ENCODE measurements around the gene ONECUT3. TPM values are rescaled to one million over a fixed set of nuclear protein-coding genes. Genes with fewer than 3 reads are reported as not detected.
A peak's percentile ranks its signal among the peaks of the same experiment; 100 is the strongest.
"Not testable (repeated sequence)": the region's sequence is repeated elsewhere in the genome, so short reads cannot be mapped to it uniquely, and the experiment has no call there.

Gene ONECUT3
- under 1 TPM in 3 of 4 donors, not detected in 1; 0.03 to 0.05 (median 0.03) TPM for polyA plus RNA-seq (ENCODE audit: insufficient read length in 4 of 4)

DNA sequence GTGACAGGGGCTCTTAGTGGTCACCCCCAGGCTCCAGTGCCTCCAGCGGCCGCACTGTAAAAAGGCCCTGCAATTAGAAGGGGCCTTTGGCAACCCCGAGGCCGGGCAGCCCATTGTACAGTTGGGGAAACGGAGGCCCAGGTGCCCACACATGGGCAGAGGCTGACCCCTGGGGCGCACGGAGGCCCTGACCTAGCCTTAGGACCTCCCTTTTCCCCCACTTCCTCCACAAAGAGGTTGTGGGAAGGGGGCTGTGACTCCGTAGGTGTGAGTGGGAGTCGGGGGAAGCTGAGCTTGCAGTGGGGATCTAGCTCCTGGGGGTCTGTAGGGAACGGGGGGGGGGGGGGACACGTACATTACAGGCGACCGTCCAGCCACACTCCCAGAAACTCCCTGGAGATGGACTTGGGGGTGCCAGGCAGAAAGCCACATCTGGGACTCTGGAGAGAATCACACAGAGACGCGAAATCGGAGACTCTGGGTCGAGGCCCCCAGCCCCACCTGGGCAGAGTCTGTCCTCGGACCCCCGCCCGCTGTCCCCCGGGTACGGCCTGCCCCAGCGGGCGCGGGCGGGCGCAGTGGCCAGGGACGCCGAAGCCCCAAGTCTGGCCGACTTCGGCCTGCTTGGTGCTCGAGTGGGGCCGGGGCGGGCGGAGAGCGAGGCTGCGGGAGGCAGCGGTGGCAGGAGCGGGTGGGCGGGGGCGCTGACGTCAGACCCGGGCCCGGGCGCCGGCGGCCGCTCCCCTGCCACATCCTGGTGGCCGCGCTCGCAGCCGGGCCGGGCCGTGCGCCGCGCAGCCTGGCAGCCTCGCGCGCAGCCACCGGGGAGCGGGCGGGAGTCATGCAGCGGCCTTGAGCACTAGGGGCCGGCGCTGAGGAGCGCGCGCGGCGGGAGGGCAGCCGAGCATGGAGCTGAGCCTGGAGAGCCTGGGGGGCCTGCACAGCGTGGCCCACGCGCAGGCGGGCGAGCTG, at the start of gene ONECUT3:
TSS of gene ONECUT3 (plus strand) at position 750 of the 972 bp plus-strand sequence. CDS start at position 907, 157 bp downstream.
- no peak for DNase-seq (ENCODE audit: low read depth in 4 of 4, low spot score in 3 of 4)

DNA sequence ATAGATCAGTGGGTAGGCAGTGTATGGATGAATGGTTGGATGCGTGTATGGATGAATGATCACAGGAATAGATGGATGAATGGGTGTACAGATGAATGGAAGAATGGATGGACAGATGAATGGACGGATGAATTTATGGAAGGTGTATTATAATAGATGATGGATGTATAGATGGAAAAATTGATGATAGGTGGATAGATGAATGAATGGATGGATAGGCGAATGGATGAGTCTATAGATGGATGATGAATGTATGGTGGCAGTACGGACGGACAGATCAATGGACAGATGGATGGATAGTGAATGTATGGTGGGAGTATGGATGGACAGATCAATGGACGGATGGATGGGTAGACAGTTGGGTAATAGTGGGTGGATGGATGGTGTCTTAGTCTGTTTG, 49.0 kb upstream of the ONECUT3 start:
- no peak for DNase-seq (ENCODE audit: low read depth in 4 of 4, low spot score in 3 of 4)

DNA sequence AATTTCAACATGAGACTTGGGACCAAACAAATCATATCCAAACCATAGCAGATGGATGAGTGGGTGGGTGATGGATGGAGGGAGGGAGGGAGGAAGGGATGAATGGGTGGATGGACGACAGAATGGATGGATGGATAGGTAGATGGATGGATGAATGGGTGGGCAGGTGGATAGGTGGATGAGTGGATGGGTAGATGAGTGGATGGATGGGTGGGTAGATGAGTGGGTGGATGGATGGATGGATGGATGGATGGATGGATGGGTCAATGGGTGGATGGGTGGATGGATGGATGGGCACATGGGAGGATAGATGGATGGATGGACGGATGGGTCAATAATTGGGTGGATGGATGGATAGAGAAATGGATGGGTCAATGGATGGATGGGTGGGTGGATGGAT, 47.9 kb upstream of the ONECUT3 start:
- no peak for DNase-seq (ENCODE audit: low read depth in 4 of 4, low spot score in 3 of 4)

DNA sequence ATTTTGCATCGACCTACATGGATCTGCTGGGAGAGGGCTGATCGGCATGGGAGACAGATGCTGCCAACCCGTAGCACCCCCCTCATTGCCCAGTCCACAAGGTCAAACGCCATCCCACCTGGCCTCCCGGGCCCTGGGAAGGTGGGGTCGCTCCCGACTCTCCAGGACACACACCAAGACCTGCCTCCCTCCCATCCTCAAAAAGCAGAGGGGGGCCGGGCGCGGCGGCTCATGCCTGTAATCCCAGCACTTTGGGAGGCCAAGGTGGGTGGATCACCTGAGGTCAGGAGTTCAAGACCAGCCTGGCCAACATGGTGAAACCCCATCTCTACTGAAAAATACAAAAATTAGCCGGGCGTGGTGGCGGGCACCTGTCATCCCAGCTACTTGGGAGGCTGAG, 46.7 kb upstream of the ONECUT3 start:
- not testable (repeated sequence) for DNase-seq (ENCODE audit: low read depth in 4 of 4, low spot score in 3 of 4)

DNA sequence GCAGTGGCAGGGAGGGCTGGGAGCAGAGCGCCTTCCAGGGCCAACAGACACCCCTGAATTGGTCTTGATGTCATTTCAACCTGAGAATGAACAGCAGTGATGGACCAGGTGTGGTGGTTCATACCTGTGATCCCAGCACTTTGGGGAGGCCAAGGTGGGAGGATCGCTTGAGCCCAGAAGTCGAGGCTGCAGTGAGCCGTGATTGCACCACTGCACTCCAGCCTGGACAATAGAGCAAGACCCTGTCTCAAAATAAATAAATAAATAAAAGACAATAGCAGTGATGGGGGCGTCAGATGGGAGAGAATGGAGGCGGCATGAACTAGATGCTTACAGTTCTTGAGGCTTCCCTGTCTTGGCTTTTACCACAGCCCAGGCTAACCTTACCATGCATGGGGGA, 46.1 kb upstream of the ONECUT3 start:
- no peak for DNase-seq (ENCODE audit: low read depth in 4 of 4, low spot score in 3 of 4)

DNA sequence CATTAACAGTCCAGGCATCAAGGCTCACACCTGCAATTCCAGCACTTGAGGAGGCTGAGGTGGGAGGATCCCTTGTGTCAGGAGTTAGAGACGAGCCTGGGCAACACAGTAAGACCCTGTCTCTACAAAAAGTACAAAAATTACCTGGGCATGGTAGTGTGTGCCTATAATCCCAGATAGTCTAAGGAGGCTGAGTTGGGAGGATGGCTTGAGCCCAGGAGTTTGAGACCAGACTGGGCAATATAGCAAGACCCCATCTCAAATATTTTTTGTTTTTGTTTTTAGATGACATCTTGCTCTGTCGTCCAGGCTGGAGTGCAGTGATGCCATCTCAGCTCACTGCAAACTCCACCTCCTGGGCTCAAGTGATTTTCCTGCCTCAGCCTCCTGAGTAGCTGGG, 40.1 kb upstream of the ONECUT3 start:
- no peak for DNase-seq (ENCODE audit: low read depth in 4 of 4, low spot score in 3 of 4)

DNA sequence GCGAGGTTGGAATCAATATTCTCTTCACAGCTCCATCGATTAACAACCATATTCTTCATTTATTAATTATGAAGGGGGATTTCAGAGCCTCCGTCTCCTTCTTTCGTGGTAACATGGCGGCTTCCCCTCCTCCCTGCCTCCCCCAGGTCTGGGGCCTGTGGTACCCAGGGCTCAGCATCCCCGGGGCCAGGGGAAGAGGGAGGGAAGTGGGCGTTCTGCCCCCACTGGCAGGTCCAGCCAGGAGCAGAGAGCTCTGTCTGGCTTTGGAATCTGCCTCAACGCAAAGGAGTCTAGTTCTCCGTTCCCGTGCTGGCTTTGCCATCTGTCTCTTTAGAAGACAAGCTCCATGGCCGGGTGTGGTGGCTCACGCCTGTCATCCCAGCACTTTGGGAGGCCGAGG, 37.8 kb upstream of the ONECUT3 start:
- DNase-seq (ENCODE audit: low read depth in 4 of 4, low spot score in 3 of 4) = no peak

DNA sequence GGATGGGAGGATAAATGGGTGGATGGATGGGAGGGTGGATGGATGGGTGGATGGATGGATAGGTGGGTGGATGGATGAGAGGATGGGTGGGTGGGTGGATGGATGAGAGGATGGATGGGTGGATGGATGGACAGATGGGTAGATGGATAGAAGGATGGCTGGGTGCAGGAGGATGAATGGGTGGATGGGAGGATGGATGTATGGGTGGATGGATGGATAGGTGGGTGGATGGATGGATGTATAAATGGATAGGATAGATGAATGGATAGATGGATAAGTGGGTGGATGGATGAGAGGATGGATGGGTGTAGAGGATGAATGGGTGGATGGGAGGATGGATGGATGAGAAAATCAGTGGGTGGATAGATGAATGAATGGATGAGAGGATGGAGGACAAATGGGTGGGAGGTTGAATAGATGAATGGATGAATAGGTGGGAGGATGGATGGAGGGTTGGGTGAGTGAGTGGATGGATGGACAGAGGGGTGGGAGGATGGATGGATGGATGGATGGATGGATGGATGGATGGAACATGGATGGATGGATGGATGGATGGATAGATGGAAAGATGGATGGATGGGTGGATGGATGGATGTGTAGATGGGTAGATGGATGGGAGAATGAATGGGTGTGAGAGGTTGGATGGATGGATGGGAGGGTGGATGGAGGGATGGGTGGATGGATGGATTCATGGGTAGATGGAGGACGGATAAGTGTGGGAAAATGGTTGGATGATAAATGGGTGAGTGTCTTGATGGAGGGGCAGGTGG, 35.9 kb upstream of the ONECUT3 start:
- DNase-seq (ENCODE audit: low read depth in 4 of 4, low spot score in 3 of 4) = no peak

DNA sequence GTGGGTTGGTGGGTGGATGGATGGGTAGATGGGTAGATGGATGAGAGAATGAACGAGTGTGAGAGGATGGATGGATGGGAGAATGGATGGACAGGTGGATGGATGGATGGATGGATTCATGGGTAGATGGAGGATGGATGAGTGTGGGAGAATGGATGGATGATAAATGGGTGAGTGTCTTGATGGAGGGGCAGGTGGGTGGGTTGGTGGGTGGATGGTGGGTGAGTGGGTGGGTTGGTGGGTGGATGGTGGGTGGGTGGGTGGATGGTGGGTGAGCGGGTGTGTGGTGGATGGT, 35.4 kb upstream of the ONECUT3 start:
- no peak for DNase-seq (ENCODE audit: low read depth in 4 of 4, low spot score in 3 of 4)

DNA sequence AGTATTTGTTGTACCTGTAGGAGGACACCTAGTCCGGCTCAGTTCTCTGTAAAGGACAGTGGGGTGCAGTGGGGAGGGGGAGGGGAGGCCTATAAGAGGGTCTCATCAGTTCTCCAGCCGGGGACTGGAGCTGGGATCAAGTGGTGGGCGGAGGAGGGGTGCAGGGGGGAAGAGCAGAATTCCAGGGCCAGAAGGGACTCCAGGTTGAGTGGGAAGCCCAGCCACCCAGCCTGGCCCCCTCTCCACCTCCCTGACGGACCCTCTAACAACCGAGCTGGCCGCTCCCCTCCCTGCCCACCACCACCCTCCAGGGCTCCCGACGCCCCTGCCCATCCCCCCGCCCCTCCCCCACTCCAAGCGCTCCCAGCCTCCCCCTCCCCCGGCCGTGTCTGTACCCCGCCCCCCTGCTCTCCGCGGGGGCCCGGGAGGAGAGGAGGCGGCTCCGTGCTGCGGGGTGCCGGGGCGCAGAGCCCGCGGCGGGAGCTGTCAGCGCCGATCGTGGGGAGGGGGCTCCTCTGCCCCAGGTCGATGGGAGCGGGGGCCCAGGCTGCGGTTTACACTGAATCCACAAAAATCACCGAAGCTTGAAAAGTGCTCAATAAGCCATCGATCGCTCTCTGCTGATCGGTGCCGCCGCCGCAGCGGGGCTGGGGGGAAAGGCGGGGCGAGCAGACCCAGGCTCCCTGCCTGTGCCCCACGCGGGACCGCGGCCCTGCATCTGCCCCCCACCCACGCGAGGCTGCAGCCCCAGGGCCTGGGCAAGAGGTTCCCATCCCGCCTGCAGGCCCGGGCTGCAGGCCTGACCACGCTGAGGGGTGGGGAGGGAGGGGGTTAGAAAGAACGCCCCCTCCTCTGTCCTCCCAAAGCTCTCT, 34.6 kb upstream of the ONECUT3 start:
- no peak for DNase-seq (ENCODE audit: low read depth in 4 of 4, low spot score in 3 of 4)

DNA sequence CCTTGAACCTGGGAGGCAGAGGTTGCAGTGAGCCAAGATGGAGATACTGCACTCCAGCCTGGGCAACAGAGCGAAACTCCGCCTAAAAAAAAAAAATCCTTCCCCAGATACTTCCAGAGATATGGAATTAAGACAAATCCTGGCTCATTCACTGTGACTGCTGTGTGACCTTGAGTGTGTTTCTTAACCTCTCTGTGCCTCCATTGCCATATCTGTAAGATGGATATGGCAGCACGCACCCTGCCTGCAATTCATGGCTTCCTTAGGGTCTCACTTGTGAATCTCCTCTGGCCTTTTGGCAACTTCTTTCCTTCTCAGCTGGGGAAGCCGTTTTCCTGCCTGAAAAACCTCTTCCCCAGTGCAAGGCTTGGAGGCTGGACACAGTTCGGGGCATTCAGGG, 33.8 kb upstream of the ONECUT3 start:
- no peak for DNase-seq (ENCODE audit: low read depth in 4 of 4, low spot score in 3 of 4)

DNA sequence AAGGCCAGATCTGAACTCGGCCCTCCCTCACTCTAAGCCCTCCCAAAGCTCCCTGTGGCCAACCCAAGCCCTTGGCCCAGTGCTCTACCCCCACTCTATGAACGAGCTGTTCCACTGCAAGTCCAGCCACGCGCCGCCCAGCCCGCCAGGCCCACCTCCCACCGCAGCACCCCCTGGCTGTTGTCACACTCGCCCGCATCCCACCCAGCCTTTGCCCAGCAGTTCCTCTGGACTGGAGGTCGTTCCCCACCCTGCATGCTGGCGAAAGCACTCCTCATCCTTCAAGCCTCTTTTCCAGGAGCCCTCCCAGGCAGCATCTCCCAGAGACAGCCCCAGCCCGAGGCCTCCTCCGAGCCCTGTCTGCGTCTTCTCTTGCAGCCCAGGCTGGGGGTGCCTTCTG, 33.1 kb upstream of the ONECUT3 start:
- DNase-seq (ENCODE audit: low read depth in 4 of 4, low spot score in 3 of 4) = no peak

DNA sequence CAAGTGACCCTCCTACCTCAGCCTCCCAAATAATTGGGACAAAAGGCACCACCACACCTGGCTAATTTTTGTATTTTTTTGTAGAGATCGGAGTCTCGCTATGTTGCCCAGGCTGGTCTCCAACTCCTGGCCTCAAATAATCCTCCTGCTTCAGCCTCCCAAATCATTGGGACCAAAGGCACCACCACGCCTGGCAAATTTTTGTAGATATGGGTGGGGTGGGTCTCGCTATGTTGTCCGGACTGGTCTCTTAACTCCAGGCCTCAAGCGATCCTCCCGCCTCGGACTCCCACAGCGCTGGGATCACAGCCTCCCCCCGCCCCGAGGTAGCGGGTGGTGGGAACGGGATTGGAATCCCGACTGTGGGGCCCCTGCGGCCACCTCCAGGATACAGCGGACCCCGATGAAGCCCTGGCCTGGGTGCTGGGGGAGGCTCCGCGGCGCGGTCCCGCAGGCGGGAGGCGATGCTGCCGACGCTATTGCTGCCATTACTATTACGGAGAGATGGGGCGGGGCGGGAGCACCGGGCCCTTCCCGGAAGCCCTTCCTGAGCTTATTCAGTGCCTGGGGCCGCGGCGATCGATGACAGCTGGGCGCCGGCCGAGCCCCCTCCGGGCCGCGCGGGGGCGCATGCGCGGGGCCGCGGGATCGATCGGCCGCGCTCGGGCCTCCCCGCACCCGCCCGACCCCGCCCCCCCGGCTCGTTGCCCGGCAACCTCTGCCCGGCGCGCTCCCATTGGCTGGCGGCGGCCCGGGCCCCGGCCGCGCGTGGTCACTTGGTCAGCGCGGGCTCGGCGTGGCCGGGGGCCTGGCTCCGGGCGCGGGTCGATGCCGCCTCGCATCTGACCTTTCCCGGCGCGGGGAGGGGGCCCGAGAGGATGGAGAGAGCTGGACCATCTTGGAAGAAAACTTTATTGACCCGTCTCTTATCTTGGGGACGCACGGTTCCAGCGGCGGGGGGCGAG, 27.9 kb upstream of the ONECUT3 start:
- peak in 1 of 4 donors; percentile 22 for DNase-seq (ENCODE audit: low read depth in 4 of 4, low spot score in 3 of 4)

DNA sequence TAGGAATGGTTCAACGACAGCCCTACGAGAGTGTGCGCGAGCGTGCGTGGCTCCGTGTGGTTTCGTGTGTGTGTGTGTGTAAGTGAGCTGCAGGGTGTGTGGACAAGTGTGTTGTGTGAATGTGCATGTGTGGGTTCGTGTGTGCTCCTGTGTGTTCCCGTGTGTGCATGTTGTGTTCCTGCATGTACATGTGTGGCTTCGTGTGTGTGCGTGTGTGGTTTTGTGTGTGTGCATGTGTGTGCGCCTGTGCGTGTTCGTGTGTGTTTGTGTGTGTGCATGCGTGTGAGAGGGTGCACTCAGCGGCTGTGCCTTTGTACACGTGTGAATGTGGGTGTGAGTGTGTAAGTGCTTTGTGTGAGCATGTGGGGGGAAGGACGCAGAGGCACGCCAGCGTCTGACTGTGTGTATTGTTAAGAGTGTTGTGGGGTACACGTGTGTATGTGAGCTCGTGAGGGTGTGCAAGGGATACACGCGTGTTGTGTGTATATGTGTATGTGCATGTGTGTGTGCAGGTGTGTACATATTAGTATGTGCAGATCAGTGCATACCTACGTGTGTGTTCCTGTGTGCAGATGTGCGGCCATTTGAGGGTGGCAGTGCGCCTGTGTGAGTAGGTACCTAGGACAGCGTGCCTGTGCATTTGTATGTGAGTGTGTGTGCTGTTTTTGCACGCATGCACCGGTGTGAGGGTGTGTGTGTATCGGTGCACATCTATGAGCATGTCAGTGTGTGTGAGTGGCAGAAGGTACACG, 24.3 kb upstream of the ONECUT3 start:
- DNase-seq (ENCODE audit: low read depth in 4 of 4, low spot score in 3 of 4) = no peak

DNA sequence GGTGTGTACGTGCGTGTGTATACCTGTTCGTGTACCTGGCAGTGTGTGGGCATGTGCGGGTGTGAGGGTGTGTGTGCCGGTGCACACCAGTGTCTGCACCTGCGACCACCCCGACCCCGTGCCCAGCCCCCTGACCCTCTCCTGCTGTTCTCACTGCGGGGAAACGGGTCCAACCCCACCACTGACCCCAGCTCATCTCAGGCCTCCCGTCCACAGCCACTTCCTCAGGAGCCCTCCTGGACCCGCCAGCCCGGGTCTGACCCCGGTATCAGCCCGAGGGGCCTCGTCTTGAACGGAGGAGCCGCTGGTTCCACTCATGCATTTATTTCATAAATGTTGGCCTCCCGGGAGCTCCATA, 23.8 kb upstream of the ONECUT3 start:
- no peak for DNase-seq (ENCODE audit: low read depth in 4 of 4, low spot score in 3 of 4)

DNA sequence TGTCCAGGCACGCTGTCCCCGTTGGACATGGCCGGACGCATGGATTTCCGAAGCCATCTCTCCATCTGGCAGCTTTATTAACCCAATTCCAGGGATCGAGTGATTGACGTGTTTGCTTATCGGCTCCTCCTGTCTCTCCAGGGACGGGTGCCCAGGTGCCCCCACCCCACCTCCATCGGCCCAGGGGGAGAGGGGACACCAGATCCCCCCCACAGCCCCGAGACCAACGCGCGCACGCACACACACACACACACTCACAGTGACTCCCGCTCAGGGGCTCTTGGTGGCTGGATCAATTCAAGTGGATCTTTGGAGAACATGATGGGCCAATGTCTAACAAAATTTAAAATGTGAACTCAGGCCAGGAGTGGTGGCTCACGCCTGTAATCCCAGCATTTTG, 23.1 kb upstream of the ONECUT3 start:
- no peak for DNase-seq (ENCODE audit: low read depth in 4 of 4, low spot score in 3 of 4)

DNA sequence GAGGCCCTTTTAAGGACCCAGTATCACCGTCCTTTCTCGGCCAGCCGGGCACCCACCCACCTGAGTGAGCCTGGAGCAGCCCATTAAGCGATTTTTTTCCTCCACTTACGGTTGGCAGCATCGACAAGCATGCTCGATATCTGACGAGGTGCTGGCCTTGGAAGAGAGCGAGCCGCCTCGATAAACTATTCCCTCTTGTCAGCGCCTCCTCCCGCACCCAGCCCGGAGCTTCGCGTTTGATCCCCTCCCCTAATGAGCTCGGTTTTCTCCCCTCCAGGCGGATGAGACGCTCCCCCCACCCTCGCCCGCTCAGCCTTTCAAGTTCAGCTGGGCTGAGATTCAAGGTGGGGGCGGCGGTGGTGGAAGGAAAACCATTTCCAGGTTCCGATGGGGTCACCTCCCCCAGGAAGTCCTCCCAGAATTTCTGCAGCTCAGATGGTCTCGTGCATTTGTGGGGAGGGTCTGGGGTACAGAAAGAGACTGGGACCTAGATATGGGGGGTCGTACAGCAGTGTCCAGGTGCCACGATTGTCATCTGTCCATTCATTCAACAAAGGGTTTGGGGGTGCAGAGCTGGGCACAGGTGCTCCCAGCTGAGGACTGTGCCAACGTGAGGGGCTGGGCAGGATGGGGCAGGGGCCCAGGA, 18.9 kb upstream of the ONECUT3 start:
- DNase-seq (ENCODE audit: low read depth in 4 of 4, low spot score in 3 of 4) = no peak

DNA sequence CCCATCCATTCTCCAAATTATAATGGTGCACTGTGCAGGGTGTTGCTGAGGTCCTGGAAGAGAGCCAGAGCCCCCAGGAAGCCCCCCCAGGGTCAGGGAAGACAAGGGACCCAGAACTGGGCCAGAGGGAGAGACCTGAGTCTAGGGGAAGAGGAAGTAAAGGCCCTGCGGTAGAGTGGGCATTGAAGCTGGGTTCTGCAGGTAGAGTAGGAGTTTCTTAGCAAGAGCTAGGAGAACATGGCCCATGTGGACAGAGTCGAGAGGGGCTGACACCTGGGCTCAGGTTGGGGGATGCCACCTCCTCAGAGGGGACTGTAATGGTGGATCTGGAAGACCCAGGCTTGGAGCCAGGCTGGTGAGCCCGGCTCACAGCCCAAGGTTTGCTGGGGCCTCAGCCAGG, 17.0 kb upstream of the ONECUT3 start:
- no peak for DNase-seq (ENCODE audit: low read depth in 4 of 4, low spot score in 3 of 4)

DNA sequence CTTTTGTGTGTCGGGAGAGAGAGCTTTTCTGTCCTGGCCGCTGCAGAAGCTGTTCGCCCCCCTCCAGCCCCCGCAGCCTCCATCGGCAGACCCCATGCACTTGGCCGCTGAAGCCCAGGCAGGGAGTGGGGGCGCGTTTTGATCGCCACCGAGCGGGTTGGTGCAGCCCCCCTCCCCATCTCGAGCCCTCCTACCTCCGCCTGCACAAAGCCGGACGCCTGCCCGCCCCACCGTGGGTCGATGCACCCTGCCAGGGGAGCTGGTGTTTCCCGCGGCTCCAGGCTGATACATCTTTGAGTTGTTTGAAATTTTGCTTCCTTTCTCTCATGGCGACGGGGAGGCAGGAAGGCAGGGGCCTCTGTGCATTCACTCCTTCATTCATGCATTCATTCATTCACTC, 16.4 kb upstream of the ONECUT3 start:
- DNase-seq (ENCODE audit: low read depth in 4 of 4, low spot score in 3 of 4) = no peak

Measured in left renal pelvis (tissue), 4 donors.